ENCODE results near the gene CCL24. TPM values are rescaled to one million over a fixed set of nuclear protein-coding genes. Genes with fewer than 3 reads are reported as not detected.
"Not testable (repeated sequence)": the region's sequence is repeated elsewhere in the genome, so short reads cannot be mapped to it uniquely, and the experiment has no call there.

The CCL24 gene
- total RNA-seq, 1 experiment from 2014 or later: not detected

- CTCF ChIA-PET: no interaction called here
- peaks cover 9% of the 10 kb centered on the region for H3K4me1 Mint-ChIP-seq
- DNase-seq (ENCODE audit: low spot score) (no peak), ATAC-seq (no peak)
- H3K27ac Mint-ChIP-seq: no peak overlapping the region
- POLR2A ChIA-PET: no interaction called here
- no peaks in the 10 kb centered on the region; the same call in 1 of the 2 replicates for H3K27me3 Mint-ChIP-seq (ENCODE audit: low read depth)
- H3K4me3 Mint-ChIP-seq: no peak overlapping the region
- H3K36me3 Mint-ChIP-seq: no peaks in the 10 kb centered on the region; the same call in 1 of the 2 replicates
- H3K9me3 Mint-ChIP-seq: no peaks in the 10 kb centered on the region
- TF ChIP-seq MLX (CRISPR knock-in tag; IDR thresholded peaks at IDR 0.05) (no peak), ZNF512 (CRISPR knock-in tag; IDR thresholded peaks at IDR 0.05; ENCODE audit: borderline replicate concordance) (peak; percentile 38; the same call in 1 of the 2 replicates)
Measured at GRCh38 chr7:75793676-75794075, 19.9 kb downstream of the CCL24 start.

GRCh38 chr7:75792567-75792966, 21.0 kb downstream of the CCL24 start:
- DNase-seq (ENCODE audit: low spot score); H3K4me3 Mint-ChIP-seq; H3K27ac Mint-ChIP-seq; H3K36me3 Mint-ChIP-seq; ATAC-seq; H3K4me1 Mint-ChIP-seq; H3K9me3 Mint-ChIP-seq; H3K27me3 Mint-ChIP-seq (ENCODE audit: low read depth); CTCF ChIA-PET: not testable (repeated sequence)
- POLR2A ChIA-PET: interaction anchor here (0.6 kb wide), 1 partner anchor 111 kb away, joined by 4 read pairs; no protein-coding TSS in a partner anchor

- ChIA-PET CTCF (interaction anchor here (0.6 to 1.7 kb wide), 3 partner anchors 27 to 230 kb away, joined by 3 to 8 read pairs (median 3); no protein-coding TSS in a partner anchor), POLR2A (interaction anchor here (0.6 kb wide), 1 partner anchor 118 kb away, joined by 3 read pairs; no protein-coding TSS in a partner anchor)
- H3K4me3 Mint-ChIP-seq: no peak overlapping the region; the same call in 1 of the 2 replicates
- H3K36me3 Mint-ChIP-seq: no peaks in the 10 kb centered on the region; the same call in 1 of the 2 replicates
- TF ChIP-seq USF2 (CRISPR knock-in tag; IDR thresholded peaks at IDR 0.05) (no peak), ZNF263 (CRISPR knock-in tag; IDR thresholded peaks at IDR 0.05; ENCODE audit: low read depth) (no peak), TP53 (CRISPR knock-in tag; IDR thresholded peaks at IDR 0.05) (no peak), CREM (CRISPR knock-in tag; IDR thresholded peaks at IDR 0.05) (no peak), ZBTB43 (CRISPR knock-in tag; IDR thresholded peaks at IDR 0.05) (no peak), ETV6 (CRISPR knock-in tag; IDR thresholded peaks at IDR 0.05) (no peak), RORB (CRISPR knock-in tag; IDR thresholded peaks at IDR 0.05) (no peak), ATF2 (CRISPR knock-in tag; IDR thresholded peaks at IDR 0.05; ENCODE audit: borderline replicate concordance, low read depth) (no peak), RELA (CRISPR knock-in tag; IDR thresholded peaks at IDR 0.05; ENCODE audit: borderline replicate concordance) (no peak), ERG (CRISPR knock-in tag; IDR thresholded peaks at IDR 0.05) (no peak), TEAD4 (CRISPR knock-in tag; IDR thresholded peaks at IDR 0.05) (no peak), MXD4 (CRISPR knock-in tag; IDR thresholded peaks at IDR 0.05; ENCODE audit: borderline replicate concordance) (no peak), ESRRA (CRISPR knock-in tag; IDR thresholded peaks at IDR 0.05; ENCODE audit: borderline replicate concordance) (no peak), ZNF138 (CRISPR knock-in tag; conservative IDR thresholded peaks at IDR 0.05) (no peak), NFYB (CRISPR knock-in tag; conservative IDR thresholded peaks at IDR 0.05; ENCODE audit: low read depth) (no peak), PRRX2 (CRISPR knock-in tag; IDR thresholded peaks at IDR 0.05) (no peak), HMGA2 (CRISPR knock-in tag; IDR thresholded peaks at IDR 0.05) (no peak), JAZF1 (CRISPR knock-in tag; IDR thresholded peaks at IDR 0.05) (no peak)
- DNase-seq (ENCODE audit: low spot score) (no peak), ATAC-seq (no peak)
- 0 out of 2 replicates have a peak overlapping the region, but pooled peaks have one; percentile 72 for H3K27ac Mint-ChIP-seq
- H3K4me1 Mint-ChIP-seq: peaks cover 6% of the 10 kb centered on the region
- H3K27me3 Mint-ChIP-seq (ENCODE audit: low read depth): no peaks in the 10 kb centered on the region; the same call in 1 of the 2 replicates
- H3K9me3 Mint-ChIP-seq: no peaks in the 10 kb centered on the region
Measured at GRCh38 chr7:75789361-75789924, 24.2 kb downstream of the CCL24 start.
